K562 treated with DMSO at 1 percent for 12 hours (cell line): ENCODE data around the gene STAG3. TPM values are rescaled to one million over a fixed set of nuclear protein-coding genes. Genes with fewer than 3 reads are reported as not detected.

Experiments
- total RNA-seq: library from RNA; unstranded; fragments of 300-600 nt; gene quantifications from 2 replicates; pipeline ENCODE4 v1.2.3, GENCODE V29; 2022; ENCODE audit not compliant: insufficient read depth

Gene STAG3
- total RNA-seq: 3.4 and 9.1 TPM in 2 replicates

GRCh38 chr7:100177045-100178001, at the start of gene STAG3, which contains the start of gene GPC2:
Gene STAG3 (plus strand): TSS chr7:100177918. CDS start chr7:100180557, 2,639 bp downstream.
Gene GPC2 (minus strand): TSS chr7:100177381. CDS start chr7:100177199, 182 bp downstream.

GRCh38 chr7:100148559-100149328, 29.0 kb upstream of the STAG3 start, which contains the start of gene LAMTOR4:
Gene LAMTOR4 (plus strand): TSS chr7:100148918. CDS start chr7:100148973, 55 bp downstream.

GRCh38 chr7:100158229-100159098, 19.3 kb upstream of the STAG3 start, which contains the start of gene TRAPPC14:
Gene TRAPPC14 (minus strand): TSS chr7:100158723. CDS start chr7:100158499, 224 bp downstream.

GRCh38 chr7:100219801-100220585, 42.3 kb downstream of the STAG3 start, which contains the start of gene PVRIG:
Gene PVRIG (plus strand): TSS chr7:100219949. CDS start chr7:100219971, 22 bp downstream.

Other genes starting within 250 kb of the STAG3 start
- gene GJC3, start 248.3 kb upstream of the STAG3 start, total RNA-seq: not detected in 2 replicates
- gene AZGP1, start 201.9 kb upstream of the STAG3 start, total RNA-seq: not detected in 2 replicates
- 7.7 and 24.0 TPM in 2 replicates for gene ZKSCAN1, start 162.3 kb upstream of the STAG3 start, total RNA-seq
- gene ZSCAN21, start 128.1 kb upstream of the STAG3 start, total RNA-seq: 8.9 and 17.0 TPM in 2 replicates
- gene ZNF3, start 96.2 kb upstream of the STAG3 start, total RNA-seq: 20.8 and 32.0 TPM in 2 replicates
- gene COPS6, start 88.9 kb upstream of the STAG3 start, total RNA-seq: 137 and 153 TPM in 2 replicates
- 428 and 455 TPM in 2 replicates for gene MCM7, start 76.5 kb upstream of the STAG3 start, total RNA-seq
- 17.2 and 19.9 TPM in 2 replicates for gene AP4M1, start 76.3 kb upstream of the STAG3 start, total RNA-seq
- 54.3 and 104 TPM in 2 replicates for gene TAF6, start 58.6 kb upstream of the STAG3 start, total RNA-seq
- gene CNPY4, start 58.3 kb upstream of the STAG3 start, total RNA-seq: 9.2 and 11.9 TPM in 2 replicates
- gene MBLAC1, start 51.0 kb upstream of the STAG3 start, total RNA-seq: 4.0 and 6.1 TPM in 2 replicates
- gene LAMTOR4, start 29.0 kb upstream of the STAG3 start, total RNA-seq: 285 and 449 TPM in 2 replicates
- gene TRAPPC14, start 19.2 kb upstream of the STAG3 start, total RNA-seq: 36.9 and 43.3 TPM in 2 replicates
- 5.9 and 6.2 TPM in 2 replicates for gene GAL3ST4, start 9.3 kb upstream of the STAG3 start, total RNA-seq
- 0.52 and 6.1 TPM in 2 replicates for gene GPC2, start 537 bp upstream of the STAG3 start, total RNA-seq
- gene PVRIG, start 42.0 kb downstream of the STAG3 start, total RNA-seq: not detected in 2 replicates
- gene SPDYE3, start 129.8 kb downstream of the STAG3 start, total RNA-seq: 3.3 and 5.8 TPM in 2 replicates
- gene PILRB, start 180.2 kb downstream of the STAG3 start, total RNA-seq: 22.6 and 47.5 TPM in 2 replicates
- gene PILRA, start 195.6 kb downstream of the STAG3 start, total RNA-seq: 1.5 and 3.7 TPM in 2 replicates